HG02610 (cell line): ENCODE measurements around the gene HNRNPL.

Source experiments
- ATAC-seq: cut with Tn5 transposase; IDR thresholded peaks from one replicate; pipeline ENCODE4 v1.9.1; 2021; ENCODE audit warnings: mild to moderate bottlenecking, moderate library complexity; ENCODE audit not compliant: unreplicated experiment

Gene HNRNPL

DNA sequence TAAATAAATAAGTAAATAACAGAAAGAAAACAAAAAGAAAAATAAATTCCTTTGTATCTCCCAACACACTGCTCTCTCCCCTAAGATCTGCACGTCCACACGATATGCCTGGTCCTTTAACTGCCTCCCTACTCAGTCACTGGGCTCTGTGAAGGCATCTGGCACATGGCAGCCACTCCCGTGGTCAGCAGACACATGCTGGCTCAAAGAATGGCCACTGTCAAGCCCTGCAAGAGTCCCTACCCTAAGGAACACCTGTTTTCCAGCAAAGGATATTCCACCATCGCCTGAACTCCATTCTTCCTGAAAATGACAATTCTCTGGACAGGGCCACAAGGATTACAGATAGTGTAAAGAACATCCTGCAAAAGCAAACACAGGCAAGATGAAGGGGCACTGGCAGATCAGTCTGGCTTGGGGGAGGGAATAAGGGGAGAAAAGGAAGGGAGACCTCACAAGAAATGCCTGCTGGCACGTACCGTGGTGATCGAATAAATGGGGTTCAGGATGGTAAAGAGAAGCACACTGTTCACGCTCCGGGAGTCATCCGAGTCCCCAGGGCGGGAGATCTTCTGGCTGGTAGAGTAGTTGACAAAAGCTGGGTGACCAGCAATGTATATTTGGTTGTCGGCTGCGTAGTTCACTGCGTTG, 4.3 kb downstream of the HNRNPL start:
- ATAC-seq: no peak

DNA sequence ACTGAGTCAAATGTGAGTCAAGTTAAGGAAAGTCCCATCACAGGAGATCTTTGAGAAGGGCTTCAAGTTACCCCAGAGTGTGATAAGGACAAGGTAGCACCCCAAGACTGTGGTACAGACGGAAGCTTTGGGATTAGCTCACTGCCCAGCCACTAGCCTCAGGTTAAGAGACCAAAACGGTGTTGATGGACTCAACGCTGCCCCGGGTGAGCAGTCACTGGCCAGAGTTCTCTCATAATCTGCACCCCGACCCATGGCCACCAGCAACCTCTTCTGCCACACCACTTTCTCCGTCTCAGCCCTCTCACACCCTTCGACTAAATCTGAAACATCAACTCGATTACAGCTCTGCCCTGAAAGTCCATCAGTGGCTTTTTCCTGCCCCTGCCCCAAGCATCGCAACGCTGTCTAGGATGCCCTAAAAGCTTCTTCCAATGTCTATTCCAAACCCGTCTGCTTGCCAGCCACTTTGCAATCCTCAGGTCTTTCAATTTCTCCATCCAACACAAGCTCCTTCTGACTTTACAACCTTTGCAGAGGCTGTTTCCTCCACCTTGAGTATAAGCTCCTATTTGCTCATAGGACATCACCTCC, 5.6 kb downstream of the HNRNPL start:
- no peak for ATAC-seq

DNA sequence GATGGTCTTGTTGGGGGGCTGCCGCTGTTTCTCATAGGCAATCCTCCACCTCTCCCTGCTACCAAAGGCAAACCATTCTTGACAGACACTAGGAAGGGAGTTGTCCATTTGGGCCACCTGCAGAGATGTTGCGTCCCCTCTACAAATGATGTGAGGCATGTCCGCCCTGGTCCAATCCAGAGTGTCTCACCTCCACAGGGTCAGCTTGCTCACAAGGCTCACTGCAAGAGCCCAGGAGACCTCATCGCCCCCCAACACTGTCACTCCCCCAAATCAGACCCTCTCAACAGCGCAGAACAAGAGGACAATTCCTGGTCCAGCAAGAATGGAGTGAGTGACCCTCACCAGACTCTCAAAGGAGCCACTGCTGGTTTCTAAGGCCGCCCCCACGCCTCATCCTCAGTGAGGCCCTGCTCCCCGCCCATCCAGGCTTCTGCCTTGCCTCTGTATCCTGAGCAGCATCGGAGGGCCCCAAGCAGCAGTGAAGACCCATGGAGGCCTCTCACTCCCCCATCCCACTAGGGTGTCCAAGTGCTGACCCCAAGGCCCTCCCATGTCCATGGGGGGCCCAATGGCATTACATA, 6.5 kb downstream of the HNRNPL start:
- ATAC-seq: no peak

DNA sequence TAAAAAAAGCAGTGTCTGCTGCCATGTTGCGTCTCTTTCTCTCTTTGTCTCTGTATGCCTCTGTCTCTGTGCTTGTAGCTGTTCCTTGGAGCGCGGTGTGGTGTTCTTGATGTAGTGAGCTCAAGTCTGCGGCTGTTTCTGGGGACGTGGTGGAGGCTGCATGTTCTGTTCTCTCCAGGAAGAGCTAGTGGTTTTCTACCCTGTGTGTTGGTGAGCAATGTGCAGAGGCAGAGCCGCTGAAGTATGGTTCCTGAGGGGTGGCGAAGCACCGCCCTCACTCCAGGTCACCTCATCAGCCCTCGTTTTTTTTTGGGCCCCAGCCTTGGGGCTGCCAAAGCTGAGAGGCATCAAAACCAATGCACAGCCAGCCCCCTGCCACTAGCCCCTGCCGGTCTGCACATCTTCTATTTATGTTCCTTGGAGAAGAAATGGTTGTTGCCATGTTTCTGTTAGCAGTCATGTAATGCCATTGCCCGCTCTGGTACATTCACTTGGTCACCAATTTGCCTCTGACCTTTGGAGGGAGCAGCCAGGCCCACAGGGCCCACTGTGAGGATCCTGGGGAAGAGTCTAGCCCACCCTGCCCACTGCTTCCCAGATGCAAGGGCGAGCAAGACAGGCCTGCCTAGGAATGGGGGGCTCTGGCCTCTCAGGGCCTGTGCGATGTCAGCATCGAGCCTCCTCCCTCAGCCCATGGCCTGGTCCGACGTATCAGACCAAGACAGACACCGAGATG, 7.2 kb downstream of the HNRNPL start:
- ATAC-seq: peak; percentile 49

DNA sequence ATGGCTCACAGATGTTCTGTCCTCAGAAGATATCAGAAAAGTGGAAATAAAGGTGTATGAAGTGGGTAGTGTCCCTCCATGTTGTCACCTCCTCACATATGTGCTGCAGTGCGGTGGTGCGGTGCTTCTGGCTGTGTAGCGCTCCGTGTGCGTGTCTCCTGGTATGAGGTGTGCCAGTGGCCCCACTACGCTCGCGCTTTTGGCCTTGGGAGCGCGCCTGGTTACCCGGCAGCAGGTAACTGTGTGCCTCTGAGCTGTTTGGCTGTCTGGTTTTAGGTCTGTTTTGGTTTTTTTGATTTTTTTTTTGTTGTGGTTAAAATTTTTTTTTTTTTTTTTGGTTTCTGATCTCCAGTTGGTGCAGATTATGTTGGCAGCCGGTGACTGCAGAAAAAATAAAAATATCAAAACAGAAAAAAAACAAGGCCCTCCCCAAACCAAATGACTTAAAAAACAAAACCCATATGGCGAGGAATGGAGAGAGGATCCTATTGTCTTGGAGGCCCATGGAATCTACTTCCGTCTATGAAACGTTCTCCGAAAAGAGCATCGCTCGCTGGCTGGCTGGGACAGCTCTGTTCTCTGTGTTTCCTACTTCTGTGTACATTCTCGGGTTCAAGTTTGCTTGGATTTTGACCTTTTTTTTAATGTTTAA, 7.9 kb downstream of the HNRNPL start:
- no peak for ATAC-seq

DNA sequence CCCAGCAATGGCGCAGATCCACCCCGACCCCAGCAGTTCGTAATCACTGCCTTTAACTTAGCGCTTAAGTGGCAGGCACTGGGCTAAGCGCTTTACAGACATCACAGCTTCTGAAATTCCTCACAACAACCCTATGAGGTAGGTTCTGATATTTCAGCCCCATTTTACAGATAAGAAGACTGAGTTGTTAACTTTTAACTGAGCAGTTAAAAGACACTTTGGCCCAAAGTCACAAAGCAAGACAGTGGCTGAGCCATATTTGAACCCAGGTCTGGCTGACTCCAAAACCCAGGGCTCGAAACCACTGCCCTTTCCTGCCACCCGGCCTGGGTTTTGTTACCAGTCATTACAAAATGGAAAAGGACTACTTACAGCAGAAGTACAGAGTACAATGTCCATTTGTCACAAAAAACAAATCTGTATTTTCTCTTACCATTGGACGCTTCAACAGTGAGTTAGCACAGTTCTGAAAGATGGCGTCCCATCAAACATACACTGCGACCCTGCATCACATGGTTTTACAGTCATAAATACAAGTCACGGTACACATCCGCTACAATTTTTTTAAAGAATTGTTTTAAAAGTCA, 8.5 kb downstream of the HNRNPL start:
- ATAC-seq: no peak

DNA sequence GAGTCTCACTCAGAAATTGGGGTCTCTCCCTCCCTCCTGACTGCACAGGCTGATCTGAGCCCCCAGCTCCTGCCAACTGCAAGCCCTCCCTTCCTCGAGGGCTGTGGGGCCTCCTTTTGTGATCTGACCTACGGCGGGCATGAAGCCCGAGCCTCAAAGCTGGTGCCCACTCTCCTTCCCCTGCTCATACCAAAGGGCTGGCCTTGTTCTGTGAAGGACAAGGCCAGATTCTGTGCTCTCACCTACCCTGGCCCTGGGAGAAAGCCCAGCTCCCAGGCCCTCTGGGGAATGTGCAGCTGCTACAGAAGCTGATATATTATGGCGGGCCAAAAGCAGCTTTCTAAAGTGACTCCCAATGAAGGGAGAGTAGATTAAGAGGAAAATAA, 9.2 kb downstream of the HNRNPL start:
- no peak for ATAC-seq

DNA sequence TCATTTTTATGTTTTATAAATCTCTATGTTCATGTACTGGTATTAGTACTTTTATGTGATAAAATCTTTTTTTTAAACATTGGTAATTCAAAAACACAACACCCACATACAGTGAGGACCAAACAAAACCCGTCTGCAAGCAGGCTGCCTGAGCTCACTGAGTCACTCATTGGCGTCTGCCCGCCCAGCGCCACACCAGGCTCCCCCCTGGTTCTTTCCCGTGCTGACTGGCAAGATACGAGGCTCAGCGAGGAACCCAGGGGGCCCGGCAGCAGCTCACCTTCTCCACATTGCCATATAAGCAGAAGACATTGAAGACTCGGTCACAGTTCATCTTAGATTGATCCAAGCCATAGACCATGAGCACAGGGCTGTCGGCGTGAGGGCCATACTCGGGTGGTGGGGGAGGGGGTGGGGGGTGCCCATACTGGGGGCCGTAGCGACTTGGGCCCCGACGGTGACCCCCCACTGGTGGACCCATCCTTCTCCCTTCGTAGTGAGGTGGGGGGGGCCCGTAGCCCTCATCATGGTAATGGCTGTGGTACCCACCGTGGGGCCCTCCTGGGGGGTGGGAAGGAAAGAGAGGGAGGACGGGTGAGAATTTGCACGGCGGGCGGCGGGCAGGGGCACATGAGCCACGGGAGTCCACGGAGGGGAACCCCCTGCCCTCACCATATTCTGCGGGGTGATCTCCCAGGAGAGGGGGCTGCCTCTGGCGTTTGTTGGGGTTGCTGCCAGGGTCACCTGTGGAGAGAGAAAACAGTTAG, 9.8 kb downstream of the HNRNPL start:
- no peak for ATAC-seq

DNA sequence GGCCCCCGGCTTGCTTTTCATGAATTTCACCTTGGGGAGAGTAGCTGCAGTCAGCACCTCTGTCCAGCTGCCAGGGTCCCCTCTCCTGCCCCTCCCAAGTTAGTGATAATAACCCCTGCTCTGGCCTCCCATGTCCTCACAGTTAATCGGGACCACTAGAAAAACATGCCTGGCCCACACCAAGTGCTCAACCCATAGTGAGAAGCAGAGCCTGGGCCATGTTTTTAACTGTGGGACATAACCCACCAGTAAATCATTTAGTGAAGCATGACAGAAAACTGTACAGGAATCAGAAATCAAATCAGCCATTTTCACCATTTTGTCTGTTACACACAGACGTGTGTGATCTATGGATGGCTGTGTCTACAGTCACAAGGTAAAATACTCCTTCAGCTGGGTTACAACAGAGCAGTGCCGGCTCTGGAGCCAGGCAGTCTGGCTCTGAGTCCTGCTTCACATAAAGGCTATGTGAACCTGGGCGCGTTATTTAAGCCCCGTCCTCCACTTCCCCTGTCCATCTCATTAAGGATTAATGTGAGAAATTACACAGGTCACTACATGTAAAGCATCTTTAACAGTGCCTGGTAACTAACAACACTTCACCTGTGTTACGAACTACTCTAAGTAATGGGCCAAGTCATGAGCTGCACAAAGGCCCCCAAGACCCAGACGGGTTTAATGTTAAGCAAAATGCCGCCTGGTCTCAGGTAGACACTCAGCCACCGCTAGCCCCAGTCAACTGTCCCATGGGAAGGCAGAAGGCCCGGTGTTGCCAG, 10.6 kb downstream of the HNRNPL start:
- ATAC-seq: no peak

DNA sequence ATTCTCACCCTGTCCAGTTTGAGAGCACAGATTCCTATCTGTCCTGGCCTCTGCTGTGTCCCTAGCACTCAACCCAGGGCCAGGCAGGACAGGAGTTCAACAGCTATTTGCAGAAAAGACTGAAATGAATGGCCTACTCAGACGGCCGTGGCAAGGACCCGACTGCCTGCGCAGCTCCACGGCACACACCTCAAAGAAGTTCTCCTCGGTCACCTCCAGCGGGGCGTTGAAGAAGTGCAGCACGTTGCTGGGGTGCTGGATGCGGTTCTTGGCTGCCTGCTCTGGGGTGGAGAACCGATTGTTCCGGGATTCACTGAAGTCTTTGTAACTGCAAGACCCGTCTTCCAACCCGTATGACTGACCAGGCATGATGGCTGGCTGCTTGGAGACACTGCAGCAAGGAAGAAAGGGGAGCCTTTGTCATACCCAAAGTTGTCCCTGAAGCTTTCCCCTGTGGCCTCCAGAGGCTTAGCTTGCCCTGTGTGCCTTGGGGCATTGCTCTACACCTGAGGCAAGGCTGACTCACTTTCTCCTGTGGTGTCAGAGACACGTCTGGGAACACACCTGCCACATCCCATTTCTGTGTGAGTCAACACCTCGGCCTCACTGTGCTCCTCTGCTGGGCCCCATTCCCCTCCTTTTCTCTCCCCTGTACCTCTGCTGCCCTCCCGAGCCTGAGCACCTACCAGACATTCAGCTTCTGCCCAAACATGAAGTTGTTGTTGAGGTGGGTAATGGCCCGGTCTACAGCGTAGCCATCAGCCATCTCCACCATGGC, 11.4 kb downstream of the HNRNPL start:
- ATAC-seq: no peak

DNA sequence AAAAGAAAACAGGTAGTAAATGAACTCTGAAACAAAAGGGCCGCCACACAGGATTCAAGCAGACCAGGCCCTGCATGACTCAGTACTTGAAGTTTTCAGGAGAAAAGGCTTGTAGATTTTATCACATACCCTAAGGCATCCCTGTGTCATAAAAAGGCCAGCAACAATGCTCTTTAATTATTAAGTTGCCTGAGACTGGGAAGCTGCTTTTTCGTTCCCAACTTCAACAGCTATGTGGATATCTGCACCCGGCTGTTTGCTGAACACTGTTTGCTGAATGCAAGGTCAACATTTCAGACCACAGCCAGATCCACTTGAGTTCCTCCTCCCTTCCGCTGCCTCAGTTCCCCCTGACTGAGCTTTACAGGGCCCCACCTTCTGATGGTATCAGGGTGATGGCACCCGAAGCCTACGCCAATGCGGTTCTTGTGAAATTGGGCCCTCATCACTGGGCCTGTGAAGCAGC, 12.1 kb downstream of the HNRNPL start:
- no peak for ATAC-seq

DNA sequence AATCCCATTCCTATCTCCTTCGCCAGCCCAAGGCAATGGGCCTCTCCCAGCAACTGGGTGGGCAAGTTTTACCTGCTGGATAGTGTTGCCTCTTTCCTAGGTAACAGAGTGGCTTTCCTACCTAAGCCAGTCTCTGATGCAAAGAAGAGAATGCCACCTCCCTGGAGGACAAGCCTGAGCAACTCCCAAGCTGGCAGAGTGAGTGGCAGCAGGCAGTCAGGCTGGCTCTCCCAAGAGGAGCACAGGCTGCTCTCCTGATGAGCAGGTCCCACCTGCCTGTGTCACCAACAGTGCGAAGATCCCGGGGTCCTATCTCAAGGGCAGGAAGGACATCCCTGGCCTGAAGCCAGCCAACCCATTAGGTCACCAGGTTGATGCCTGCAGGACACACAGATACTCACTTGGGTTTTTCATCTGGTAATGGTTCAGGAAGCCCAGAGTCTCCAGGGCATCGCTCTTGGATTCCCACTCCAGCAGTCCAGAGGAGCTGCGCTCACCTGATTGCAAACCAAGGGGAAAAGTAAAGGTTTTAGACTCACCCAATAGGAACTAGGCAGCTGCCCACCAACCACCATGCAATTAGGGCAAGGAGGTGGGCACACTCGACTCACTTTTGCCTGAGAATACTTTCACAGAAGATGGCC, 12.7 kb downstream of the HNRNPL start:
- ATAC-seq: no peak

DNA sequence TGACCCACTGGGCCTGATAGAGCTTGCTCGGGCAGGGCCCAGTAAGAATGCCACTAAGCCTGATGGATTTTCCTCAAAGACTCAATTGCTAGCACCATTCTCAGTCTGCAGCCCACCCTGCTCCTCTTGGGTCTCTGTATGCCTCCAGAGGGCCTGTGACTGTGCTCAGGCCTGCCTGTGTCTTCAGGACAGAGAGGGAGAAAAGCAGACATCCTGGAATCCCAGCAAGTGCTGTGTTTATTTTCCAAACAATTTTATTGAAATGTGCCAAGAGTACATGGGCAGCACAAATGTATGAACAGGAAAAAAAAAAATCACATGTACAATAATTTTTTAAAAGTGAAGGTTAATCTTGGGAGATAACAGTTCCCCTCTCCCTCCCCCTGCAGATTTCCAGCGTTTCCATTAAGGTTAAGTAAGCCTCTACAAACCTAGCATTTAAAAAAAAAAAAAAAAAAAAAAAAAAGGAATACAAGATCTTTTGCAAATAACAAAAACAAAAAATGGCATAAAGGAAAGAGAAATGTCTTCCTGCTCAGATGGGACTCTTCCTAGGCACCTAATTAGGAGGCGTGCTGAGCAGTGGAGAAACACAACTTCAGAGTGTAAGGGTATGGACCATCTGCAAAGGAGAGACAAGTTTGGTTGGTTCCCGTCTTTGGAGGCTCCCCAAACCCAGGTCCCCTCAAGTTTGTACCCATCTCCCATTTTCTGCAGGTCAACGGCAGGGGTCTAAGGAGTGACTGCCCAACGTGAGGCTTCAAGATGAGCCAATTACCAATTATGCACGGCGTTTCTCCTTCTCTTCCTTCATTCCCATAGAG, 13.4 kb downstream of the HNRNPL start:
- ATAC-seq: no peak

DNA sequence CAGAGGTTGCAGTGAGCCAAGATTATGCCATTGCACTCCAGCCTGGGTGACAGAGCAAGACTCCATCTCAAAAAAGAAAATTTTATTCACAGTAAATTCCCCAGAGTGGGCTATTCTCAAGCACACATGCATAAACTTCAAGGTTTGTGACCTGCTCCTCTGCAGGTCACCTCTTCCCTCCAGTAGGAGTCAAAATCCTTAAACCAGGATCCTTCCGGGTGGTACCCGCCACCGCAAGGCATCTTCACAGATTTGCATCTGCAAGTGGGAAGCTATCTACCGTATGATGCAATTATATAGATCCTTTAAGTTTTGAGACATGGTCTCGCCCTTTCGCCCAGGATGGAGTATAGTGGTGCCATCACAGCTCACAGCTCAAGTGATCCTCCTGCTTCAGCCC, 15.2 kb downstream of the HNRNPL start:
- ATAC-seq: no peak

DNA sequence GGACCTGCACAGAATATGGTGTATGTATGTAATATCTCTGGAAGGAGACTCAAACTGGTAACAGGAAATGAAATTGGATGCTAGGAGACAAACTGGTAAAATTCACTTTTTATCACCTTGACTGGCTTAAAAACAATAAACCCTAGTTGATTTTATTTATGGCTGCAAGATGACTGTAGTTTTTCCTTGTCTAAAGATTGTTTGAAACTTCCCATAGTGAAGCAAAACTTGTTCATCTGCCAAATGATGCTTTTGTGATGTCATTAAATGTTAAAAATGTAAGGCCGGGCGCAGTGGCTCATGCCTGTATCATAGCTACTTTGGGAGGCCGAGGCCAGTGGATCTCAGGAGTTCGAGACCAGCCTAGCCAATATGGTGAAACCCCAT, 15.7 kb downstream of the HNRNPL start:
- no peak for ATAC-seq

DNA sequence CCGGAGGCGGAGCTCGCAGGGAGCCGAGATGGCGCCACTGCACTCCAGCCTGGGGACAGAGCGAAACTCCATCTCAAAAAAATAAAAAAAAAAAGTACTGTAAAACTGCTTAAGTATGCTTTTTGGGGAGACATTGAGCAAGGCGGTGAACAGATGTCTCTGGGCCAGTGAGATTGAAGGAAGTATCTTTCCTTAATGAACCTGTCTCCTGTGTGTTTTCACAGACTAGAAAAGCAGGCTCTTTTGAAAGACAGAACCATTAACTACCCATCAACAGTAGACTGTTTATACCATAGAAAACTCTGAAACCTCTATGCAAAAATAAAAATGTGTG, 16.7 kb downstream of the HNRNPL start:
- ATAC-seq: no peak

DNA sequence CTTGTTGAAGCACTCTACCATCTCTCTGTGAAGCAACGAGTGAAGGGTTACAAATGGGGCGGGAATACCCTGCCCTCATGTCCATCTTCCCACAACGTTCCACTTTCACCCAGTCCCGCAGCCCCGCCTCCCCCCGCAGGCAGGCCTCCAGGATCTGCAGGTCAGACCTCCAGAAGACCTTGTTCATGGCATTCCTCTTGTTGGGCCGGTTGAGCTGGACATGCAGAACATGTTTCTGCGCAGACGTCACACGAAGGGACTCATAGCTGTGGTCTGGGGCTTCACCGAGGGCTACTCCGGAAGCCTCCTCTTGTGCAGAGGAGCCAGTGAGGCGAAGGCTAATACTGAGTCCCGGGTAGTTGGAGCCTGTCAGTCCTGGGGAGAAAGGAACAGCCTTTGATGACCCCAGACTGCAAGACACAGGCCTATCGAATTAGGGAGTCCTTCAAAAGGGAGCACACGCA, 18.6 kb downstream of the HNRNPL start:
- ATAC-seq: peak; percentile 36
